Panc1 (cell line): ENCODE results near the gene NRM. TPM values are rescaled to one million over a fixed set of nuclear protein-coding genes. Genes with fewer than 3 reads are reported as not detected.

Source experiments
- ATAC-seq: fragments of 200-7000 bp; cut with Tn5 transposase; 2 replicates; pipeline ENCODE4 v1.9.1; 2020; ENCODE audit warnings: mild to moderate bottlenecking, moderate library complexity
- BruUV-seq: library from RNA; stranded (reverse); fragments of 400-500 nt; replicated peaks from 2 replicates; lab custom pipeline; 2021; lab: Mats Ljungman, UMichigan
- CTCF ChIA-PET: fragments of 300-600 bp; sonication (Branson Sonifier 250); formaldehyde crosslinking; loops from one replicate; lab custom pipeline; 2022; ENCODE audit warnings: antibody characterized with exemption; lab: Charles Lee
- POLR2A ChIA-PET: fragments of 300-600 bp; sonication (Branson Sonifier 250); formaldehyde crosslinking; loops from one replicate; lab custom pipeline; 2022; ENCODE audit warnings: antibody characterized with exemption; lab: Charles Lee
- DNase-seq: peaks from one replicate; pipeline ENCODE4 v3.0.0-alpha.2; 2010; ENCODE audit warnings: low read depth, low spot score
- H3K27ac ChIP-seq: 2 replicates; pipeline ENCODE4 v1.5.1; 2011; ENCODE audit warnings: mild to moderate bottlenecking, low read length, inconsistent platforms
- H3K27me3 ChIP-seq: fragments of 200-500 bp; sonication (Bioruptor generic); 2 replicates; pipeline ENCODE4 v1.6.0; 2014; ENCODE audit warnings: low read length, inconsistent platforms; ENCODE audit not compliant: control insufficient read depth, insufficient read depth
- H3K36me3 ChIP-seq: fragments of 200-500 bp; sonication (Bioruptor generic); 2 replicates; pipeline ENCODE4 v1.5.1; 2014; ENCODE audit warnings: inconsistent platforms, mild to moderate bottlenecking, low read length, moderate library complexity; ENCODE audit not compliant: control insufficient read depth, insufficient read depth
- H3K4me1 ChIP-seq: 2 replicates; pipeline ENCODE4 v1.5.1; 2011; ENCODE audit warnings: inconsistent platforms, mild to moderate bottlenecking, low read length, moderate library complexity; ENCODE audit not compliant: control insufficient read depth, insufficient read depth
- H3K4me3 ChIP-seq, 2 experiments: 2 replicates each; pipeline ENCODE4 v1.5.1; 2011 to 2012; ENCODE audit warnings: low read depth in 2 of 2, low read length in 2 of 2, mild to moderate bottlenecking in 2 of 2, inconsistent platforms in 1 of 2, moderate library complexity in 1 of 2
- H3K9me3 ChIP-seq: fragments of 200-500 bp; sonication (Bioruptor generic); 2 replicates; pipeline ENCODE4 v1.5.1; 2014; ENCODE audit warnings: low read depth, mild to moderate bottlenecking, inconsistent platforms, low read length, moderate library complexity; ENCODE audit not compliant: control insufficient read depth, insufficient read depth
- CTCF ChIP-seq: fragments of 450-650 bp; IDR thresholded peaks from 2 replicates; pipeline ENCODE4 v1.5.1; 2017; ENCODE audit warnings: mild to moderate bottlenecking
- POLR2AphosphoS5 ChIP-seq: IDR thresholded peaks from 2 replicates; pipeline ENCODE4 v1.6.1; 2012; ENCODE audit warnings: mild to moderate bottlenecking, low read depth, low read length, moderate library complexity
- REST ChIP-seq, 2 experiments: IDR thresholded peaks; 2 replicates each; pipeline ENCODE4 v1.6.1; 2011 to 2012; ENCODE audit warnings: low read depth in 2 of 2, control low read depth in 1 of 2, low read length in 1 of 2, mild to moderate bottlenecking in 1 of 2, moderate library complexity in 1 of 2; ENCODE audit not compliant: insufficient read depth in 1 of 2
- SIN3A ChIP-seq: IDR thresholded peaks from 2 replicates; pipeline ENCODE4 v1.6.1; 2012; ENCODE audit warnings: low read depth, mild to moderate bottlenecking, low read length, moderate library complexity, borderline replicate concordance; ENCODE audit not compliant: insufficient read depth
- TCF7L2 ChIP-seq: IDR thresholded peaks from 2 replicates; pipeline ENCODE4 v1.6.1; 2011; ENCODE audit warnings: mild to moderate bottlenecking, low read depth, low read length, inconsistent platforms
- in situ Hi-C: cut with HindIII; loops from 2 replicates; pipeline ENCODE4 v1.10.0; 2016; ENCODE audit warnings: low sequenced_read_pairs, low pct_unique_long_range_greater_than_20kb
- intact Hi-C: fragments of 100-400 bp; cut with micrococcal nuclease; formaldehyde crosslinking; loops from one replicate; pipeline ENCODE4 v1.10.0; 2022; ENCODE audit not compliant: unreplicated experiment
- total RNA-seq: library from RNA; stranded (reverse); gene quantifications from one replicate; pipeline ENCODE4 v1.2.1, GENCODE V29; 2021; ENCODE audit not compliant: unreplicated experiment

The NRM gene
- total RNA-seq, 1 experiment from 2014 or later = 21.9 TPM

GRCh38 chr6:30654798-30655742 lies 35.7 kb downstream of the NRM start:
- in situ Hi-C loops = no loop called here
- Histone ChIP-seq H3K36me3 (peaks cover 3% of the 10 kb centered on the region; the same call in 1 of the 2 replicates), H3K27me3 (no peaks in the 10 kb centered on the region), H3K9me3 (no peaks in the 10 kb centered on the region), H3K4me1 (no peaks in the 10 kb centered on the region), H3K4me3 (no peak overlapping the region), H3K27ac (no peak overlapping the region)
- intact Hi-C loops = no loop called here
- ATAC-seq (no peak), DNase-seq (no peak)
- TF ChIP-seq TCF7L2 (no peak), SIN3A (no peak), REST (IDR thresholded peaks at IDR 0.05; ENCODE audit: insufficient read depth in 1 of 2, low read depth in 2 of 2, low read length in 1 of 2) (no peak), CTCF (no peak), POLR2AphosphoS5 (no peak)
- BruUV-seq = no TSS peak
- ChIA-PET POLR2A (no interaction called here), CTCF (no interaction called here)

GRCh38 chr6:30651143-30651542 lies 39.6 kb downstream of the NRM start:
- Histone ChIP-seq H3K4me1 (peaks cover 11% of the 10 kb centered on the region), H3K4me3 (no peak overlapping the region), H3K36me3 (peaks cover 3% of the 10 kb centered on the region; the same call in 1 of the 2 replicates), H3K27ac (no peak overlapping the region), H3K27me3 (no peaks in the 10 kb centered on the region), H3K9me3 (no peaks in the 10 kb centered on the region)
- TF ChIP-seq CTCF (no peak), TCF7L2 (no peak), SIN3A (no peak), POLR2AphosphoS5 (no peak), REST (IDR thresholded peaks at IDR 0.05; ENCODE audit: insufficient read depth in 1 of 2, low read depth in 2 of 2, low read length in 1 of 2) (no peak)
- ATAC-seq (no peak), DNase-seq (no peak)
- BruUV-seq = TSS peak; percentile 54
- ChIA-PET POLR2A (no interaction called here), CTCF (no interaction called here)
- intact Hi-C loops (no loop called here), in situ Hi-C loops (no loop called here)
